Measurements from ENCODE around the gene ASIC4.

The ASIC4 gene

GRCh38 chr2:219548990-219549389, 34.7 kb downstream of the ASIC4 start:
- no peak overlapping the region for H3K9ac ChIP-seq (ENCODE audit: low read length)
- peaks cover 6% of the 10 kb centered on the region for H3K4me1 ChIP-seq (ENCODE audit: control insufficient read depth, insufficient read depth, low read length)
- peaks cover 3% of the 10 kb centered on the region for H3K27me3 ChIP-seq (ENCODE audit: control insufficient read depth, insufficient read depth, low read length)
- no peaks in the 10 kb centered on the region for H3K36me3 ChIP-seq (ENCODE audit: control insufficient read depth, insufficient read depth, low read length)
- H3K4me3 ChIP-seq (ENCODE audit: low read length), result no peak overlapping the region
- no peak overlapping the region for H3K27ac ChIP-seq (ENCODE audit: low read depth, low read length)

- Histone ChIP-seq H3K27me3 (ENCODE audit: control insufficient read depth, insufficient read depth, low read length) (peaks cover 3% of the 10 kb centered on the region), H3K4me1 (ENCODE audit: control insufficient read depth, insufficient read depth, low read length) (peaks cover 6% of the 10 kb centered on the region), H3K27ac (ENCODE audit: low read depth, low read length) (no peak overlapping the region), H3K9ac (ENCODE audit: low read length) (no peak overlapping the region), H3K4me3 (ENCODE audit: low read length) (no peak overlapping the region), H3K36me3 (ENCODE audit: control insufficient read depth, insufficient read depth, low read length) (no peaks in the 10 kb centered on the region)
Measured at GRCh38 chr2:219549619-219550018, 35.3 kb downstream of the ASIC4 start.

GRCh38 chr2:219551441-219552381, 37.4 kb downstream of the ASIC4 start:
- Histone ChIP-seq H3K9ac (ENCODE audit: low read length) (no peak overlapping the region), H3K4me1 (ENCODE audit: control insufficient read depth, insufficient read depth, low read length) (peaks cover 6% of the 10 kb centered on the region), H3K4me3 (ENCODE audit: low read length) (peak overlapping the region; percentile 64), H3K36me3 (ENCODE audit: control insufficient read depth, insufficient read depth, low read length) (no peaks in the 10 kb centered on the region), H3K27me3 (ENCODE audit: control insufficient read depth, insufficient read depth, low read length) (peaks cover 3% of the 10 kb centered on the region), H3K27ac (ENCODE audit: low read depth, low read length) (no peak overlapping the region)

GRCh38 chr2:219552382-219553167, 38.3 kb downstream of the ASIC4 start:
- H3K9ac ChIP-seq (ENCODE audit: low read length), result no peak overlapping the region
- no peak overlapping the region for H3K27ac ChIP-seq (ENCODE audit: low read depth, low read length)
- H3K4me1 ChIP-seq (ENCODE audit: control insufficient read depth, insufficient read depth, low read length), result peaks cover 6% of the 10 kb centered on the region
- H3K27me3 ChIP-seq (ENCODE audit: control insufficient read depth, insufficient read depth, low read length), result peaks cover 3% of the 10 kb centered on the region
- H3K36me3 ChIP-seq (ENCODE audit: control insufficient read depth, insufficient read depth, low read length), result no peaks in the 10 kb centered on the region
- H3K4me3 ChIP-seq (ENCODE audit: low read length), result peak overlapping the region; percentile 64

GRCh38 chr2:219553168-219553417, 38.8 kb downstream of the ASIC4 start:
- Histone ChIP-seq H3K4me3 (ENCODE audit: low read length) (peak overlapping the region; percentile 64), H3K4me1 (ENCODE audit: control insufficient read depth, insufficient read depth, low read length) (peaks cover 6% of the 10 kb centered on the region), H3K27me3 (ENCODE audit: control insufficient read depth, insufficient read depth, low read length) (peaks cover 3% of the 10 kb centered on the region), H3K9ac (ENCODE audit: low read length) (no peak overlapping the region), H3K27ac (ENCODE audit: low read depth, low read length) (no peak overlapping the region), H3K36me3 (ENCODE audit: control insufficient read depth, insufficient read depth, low read length) (no peaks in the 10 kb centered on the region)

- H3K27me3 ChIP-seq (ENCODE audit: control insufficient read depth, insufficient read depth, low read length), result peaks cover 3% of the 10 kb centered on the region
- no peaks in the 10 kb centered on the region for H3K36me3 ChIP-seq (ENCODE audit: control insufficient read depth, insufficient read depth, low read length)
- H3K27ac ChIP-seq (ENCODE audit: low read depth, low read length), result no peak overlapping the region
- H3K4me3 ChIP-seq (ENCODE audit: low read length), result no peak overlapping the region
- peaks cover 6% of the 10 kb centered on the region for H3K4me1 ChIP-seq (ENCODE audit: control insufficient read depth, insufficient read depth, low read length)
- no peak overlapping the region for H3K9ac ChIP-seq (ENCODE audit: low read length)
Measured at GRCh38 chr2:219553463-219553963, 39.2 kb downstream of the ASIC4 start.

GRCh38 chr2:219554350-219554749, 40.1 kb downstream of the ASIC4 start:
- no peaks in the 10 kb centered on the region for H3K36me3 ChIP-seq (ENCODE audit: control insufficient read depth, insufficient read depth, low read length)
- no peak overlapping the region for H3K27ac ChIP-seq (ENCODE audit: low read depth, low read length)
- no peak overlapping the region for H3K4me3 ChIP-seq (ENCODE audit: low read length)
- no peak overlapping the region for H3K9ac ChIP-seq (ENCODE audit: low read length)
- H3K27me3 ChIP-seq (ENCODE audit: control insufficient read depth, insufficient read depth, low read length), result peaks cover 3% of the 10 kb centered on the region
- peaks cover 6% of the 10 kb centered on the region for H3K4me1 ChIP-seq (ENCODE audit: control insufficient read depth, insufficient read depth, low read length)

- Histone ChIP-seq H3K4me3 (ENCODE audit: low read length) (no peak overlapping the region), H3K4me1 (ENCODE audit: control insufficient read depth, insufficient read depth, low read length) (peaks cover 6% of the 10 kb centered on the region), H3K27me3 (ENCODE audit: control insufficient read depth, insufficient read depth, low read length) (no peaks in the 10 kb centered on the region), H3K36me3 (ENCODE audit: control insufficient read depth, insufficient read depth, low read length) (no peaks in the 10 kb centered on the region), H3K27ac (ENCODE audit: low read depth, low read length) (no peak overlapping the region), H3K9ac (ENCODE audit: low read length) (no peak overlapping the region)
Measured at GRCh38 chr2:219555956-219556355, 41.7 kb downstream of the ASIC4 start.

- Histone ChIP-seq H3K9ac (ENCODE audit: low read length) (no peak overlapping the region), H3K27me3 (ENCODE audit: control insufficient read depth, insufficient read depth, low read length) (no peaks in the 10 kb centered on the region), H3K4me3 (ENCODE audit: low read length) (no peak overlapping the region), H3K27ac (ENCODE audit: low read depth, low read length) (no peak overlapping the region), H3K4me1 (ENCODE audit: control insufficient read depth, insufficient read depth, low read length) (peaks cover 6% of the 10 kb centered on the region), H3K36me3 (ENCODE audit: control insufficient read depth, insufficient read depth, low read length) (no peaks in the 10 kb centered on the region)
Measured at GRCh38 chr2:219556413-219556812, 42.1 kb downstream of the ASIC4 start.

GRCh38 chr2:219557320-219557719, 43.0 kb downstream of the ASIC4 start:
- Histone ChIP-seq H3K4me1 (ENCODE audit: control insufficient read depth, insufficient read depth, low read length) (peaks cover 3% of the 10 kb centered on the region), H3K27ac (ENCODE audit: low read depth, low read length) (no peak overlapping the region), H3K36me3 (ENCODE audit: control insufficient read depth, insufficient read depth, low read length) (no peaks in the 10 kb centered on the region), H3K27me3 (ENCODE audit: control insufficient read depth, insufficient read depth, low read length) (no peaks in the 10 kb centered on the region), H3K4me3 (ENCODE audit: low read length) (no peak overlapping the region), H3K9ac (ENCODE audit: low read length) (no peak overlapping the region)

- H3K4me1 ChIP-seq (ENCODE audit: control insufficient read depth, insufficient read depth, low read length), result peaks cover under 1% of the 10 kb centered on the region
- no peak overlapping the region for H3K9ac ChIP-seq (ENCODE audit: low read length)
- H3K27ac ChIP-seq (ENCODE audit: low read depth, low read length), result no peak overlapping the region
- H3K4me3 ChIP-seq (ENCODE audit: low read length), result no peak overlapping the region
- no peaks in the 10 kb centered on the region for H3K27me3 ChIP-seq (ENCODE audit: control insufficient read depth, insufficient read depth, low read length)
- H3K36me3 ChIP-seq (ENCODE audit: control insufficient read depth, insufficient read depth, low read length), result no peaks in the 10 kb centered on the region
Measured at GRCh38 chr2:219557791-219558785, 43.8 kb downstream of the ASIC4 start.

All from rectal smooth muscle tissue (tissue), 1 donor.